ENCODE data around the gene SMAD7.

- TF ChIP-seq POLR2A (IDR thresholded peaks at IDR 0.05) (no peak), POLR2AphosphoS5 (IDR thresholded peaks at IDR 0.05; ENCODE audit: insufficient read depth in 1 of 2, low read depth in 1 of 2) (no peak), CTCF (IDR thresholded peaks at IDR 0.05) (no peak)
These were observed 48.8 kb upstream of the SMAD7 start for GRCh38 chr18:48999569-48999968.

Data from vagina (tissue), 2 donors.